ENCODE results near the gene NOS2. TPM values are rescaled to one million over a fixed set of nuclear protein-coding genes. Genes with fewer than 3 reads are reported as not detected.

The NOS2 gene
- polyA plus RNA-seq, 10 donors = 1.9 to 3.6 (median 2.8) TPM

DNA sequence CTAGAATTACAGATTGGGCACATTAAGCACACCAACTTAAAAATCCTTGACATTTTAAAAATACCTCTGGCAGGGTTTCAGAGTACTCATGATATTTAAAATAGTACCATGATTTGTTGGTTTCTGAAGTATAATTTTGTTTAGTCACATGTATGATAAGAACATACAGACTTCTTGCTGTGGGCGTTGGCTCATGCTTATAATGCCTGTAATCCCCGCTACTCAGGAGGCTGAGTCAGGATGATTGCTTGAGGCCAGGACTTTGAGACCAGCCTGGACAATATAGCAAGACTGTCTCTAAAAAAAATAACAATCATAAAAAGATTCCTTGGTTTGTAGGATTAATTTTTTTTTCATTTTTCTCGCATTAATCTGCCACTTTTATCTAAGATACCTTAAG, 78.5 kb downstream of the NOS2 start:
- no peak for DNase-seq

Other genes with a start within 250 kb of the NOS2 start
- 10 to 100 TPM in 8 of 10 donors, 1 to 10 TPM in 2; 8.1 to 18.5 (median 12.2) TPM for gene LGALS9, start 169.3 kb downstream of the NOS2 start, polyA plus RNA-seq (ENCODE audit: insufficient read length in 10 of 10)
- 10 to 100 TPM in 5 of 10 donors, 1 to 10 TPM in 5; 7.7 to 15.4 (median 10.4) TPM for gene LYRM9, start 92.8 kb upstream of the NOS2 start, polyA plus RNA-seq (ENCODE audit: insufficient read length in 10 of 10)
- 10 to 100 TPM in 3 of 10 donors, 1 to 10 TPM in 7; 6.1 to 11.0 (median 8.8) TPM for gene NLK, start 242.1 kb upstream of the NOS2 start, polyA plus RNA-seq (ENCODE audit: insufficient read length in 10 of 10)

Data from muscle of back (tissue), 11 donors.